DMS53 (cell line): Measurements from ENCODE around the gene ZNF562.
"Not testable (repeated sequence)": the region's sequence is repeated elsewhere in the genome, so short reads cannot be mapped to it uniquely, and the experiment has no call there.

Source experiments
- DNase-seq: peaks from one replicate; lab custom pipeline; 2025; lab: John Stamatoyannopoulos, UW

The ZNF562 gene

DNA sequence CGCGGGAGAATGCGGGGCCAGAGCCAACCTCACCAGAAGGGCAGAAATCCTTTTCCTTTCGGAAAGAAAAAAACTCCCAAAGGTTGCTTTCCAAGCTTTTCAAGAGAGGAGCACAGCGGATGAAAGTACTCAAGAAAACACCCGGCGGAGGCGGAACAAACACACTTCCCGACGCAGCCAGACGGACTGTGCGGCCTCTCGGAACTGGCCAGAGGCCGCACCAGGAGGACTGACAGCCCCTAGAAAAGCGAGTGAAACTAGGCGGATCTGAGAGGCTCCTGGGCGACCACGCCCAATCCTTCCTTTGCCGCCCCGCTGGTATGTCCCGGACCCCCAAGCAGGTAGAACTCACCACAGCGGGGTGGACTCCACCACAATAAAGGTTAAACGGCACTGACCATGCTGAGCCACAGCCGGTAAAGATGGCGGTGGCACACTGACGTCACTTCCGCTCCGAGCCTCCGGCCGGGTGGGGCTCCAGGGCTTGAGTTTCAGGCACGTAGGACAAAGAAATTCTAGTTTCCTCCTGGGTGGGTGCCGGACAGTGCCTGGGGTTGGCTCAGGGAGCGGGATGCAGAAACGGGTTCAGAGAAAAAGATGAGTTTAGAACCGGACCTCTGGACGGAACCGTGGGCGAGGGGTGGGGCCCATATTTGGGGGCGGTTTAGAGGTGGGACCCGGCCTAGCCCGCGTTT lies at the start of gene ZNF562:
TSS of gene ZNF562 (minus strand) at position 438 of the 695 bp plus-strand sequence. CDS start 14,356 bp downstream, outside the sequence.
- peak; percentile 91 for DNase-seq

DNA sequence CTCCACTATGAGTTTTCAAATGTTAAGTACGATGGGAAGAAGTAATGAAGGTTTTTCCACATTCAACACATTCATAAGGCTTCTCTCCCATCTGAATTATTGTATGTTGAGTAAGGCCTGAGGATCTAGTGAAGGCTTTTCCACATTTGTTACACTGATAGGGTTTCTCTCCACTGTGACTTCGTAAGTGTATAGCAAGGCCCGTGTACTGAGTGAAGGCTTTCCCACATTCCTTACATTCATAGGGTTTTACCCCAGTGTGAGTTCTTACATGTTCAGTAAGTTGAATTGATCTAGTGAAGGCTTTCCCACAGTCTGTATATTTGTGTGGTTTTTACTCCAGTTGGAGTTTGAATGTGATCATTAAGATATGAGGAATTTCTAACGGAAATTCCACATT lies 49.3 kb upstream of the ZNF562 start:
- no peak for DNase-seq

DNA sequence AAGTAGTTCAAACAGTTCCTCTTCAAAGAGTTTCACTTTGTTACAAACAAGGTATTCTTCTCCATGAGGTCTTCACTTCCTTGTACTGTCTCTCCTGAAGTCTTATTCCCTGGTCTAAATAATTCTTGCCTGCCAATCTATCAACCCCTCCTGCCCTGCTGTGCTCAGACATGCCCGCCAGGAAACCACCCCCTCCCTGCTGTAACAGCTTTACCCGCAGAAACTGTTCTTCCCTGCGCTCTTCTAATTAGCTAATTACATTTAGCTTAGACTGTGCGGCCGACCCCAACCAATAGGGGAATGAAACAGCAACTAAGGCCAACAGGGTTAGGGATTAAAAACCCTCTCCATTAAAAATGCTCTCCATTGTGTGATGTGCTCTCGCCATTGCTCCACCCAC lies 47.0 kb upstream of the ZNF562 start:
- no peak for DNase-seq

DNA sequence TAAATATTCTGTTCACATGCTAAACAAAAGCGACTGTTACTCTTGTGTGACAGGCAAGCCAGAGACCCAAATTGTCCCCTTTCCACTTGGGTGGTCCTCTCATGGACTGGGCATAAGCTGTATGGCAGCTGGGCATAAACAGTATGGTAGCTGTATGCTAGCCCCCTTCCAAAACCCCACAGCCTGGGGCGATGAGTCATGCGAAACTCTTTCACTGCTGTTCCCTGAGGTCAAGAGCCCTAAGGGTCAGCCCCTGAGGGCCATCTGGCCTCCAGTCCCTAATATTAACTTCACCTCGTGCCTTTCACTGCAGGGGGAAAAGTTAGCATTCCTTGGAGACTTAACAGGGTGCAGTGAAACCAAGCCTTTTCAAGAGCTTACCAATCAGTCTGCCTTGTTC lies 45.6 kb upstream of the ZNF562 start:
- DNase-seq = no peak

DNA sequence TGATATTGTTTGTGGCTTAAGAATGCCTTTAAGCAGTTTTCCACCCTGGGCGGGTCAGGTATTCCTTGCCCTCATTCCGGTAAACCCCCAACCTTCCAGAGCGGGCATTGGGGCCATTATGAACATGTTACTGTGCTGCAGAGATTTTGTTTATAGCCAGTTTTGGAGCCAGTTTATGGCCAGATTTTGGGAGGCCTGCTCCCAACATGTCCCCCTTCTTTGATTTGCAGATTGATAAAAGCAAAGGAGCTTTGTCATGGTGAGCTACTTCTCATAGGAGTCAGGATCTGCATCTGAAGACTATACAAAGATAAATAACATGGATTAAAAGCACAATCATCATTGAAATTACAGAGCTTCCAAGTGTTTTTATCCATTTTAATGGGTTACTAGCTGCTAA lies 36.9 kb upstream of the ZNF562 start:
- no peak for DNase-seq

DNA sequence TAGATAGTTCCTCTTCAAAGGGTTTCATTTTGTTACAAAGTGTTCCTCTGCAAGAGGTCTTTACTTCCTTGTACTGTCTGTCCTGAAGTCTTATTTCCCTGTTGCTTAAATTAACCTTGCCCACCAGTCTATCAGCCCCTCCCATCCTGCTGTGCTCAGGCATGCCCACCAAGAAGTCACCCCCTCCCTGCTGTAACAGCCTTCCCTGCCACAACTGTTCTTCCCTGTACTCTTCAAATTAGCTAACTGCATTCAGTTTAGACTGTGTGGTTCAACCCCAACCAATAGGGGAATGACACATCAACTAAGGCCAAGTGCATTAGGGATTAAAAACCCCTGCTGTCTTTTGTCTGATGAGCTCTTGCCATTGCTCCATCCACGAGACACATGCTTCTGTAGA lies 34.4 kb upstream of the ZNF562 start:
- DNase-seq = no peak

DNA sequence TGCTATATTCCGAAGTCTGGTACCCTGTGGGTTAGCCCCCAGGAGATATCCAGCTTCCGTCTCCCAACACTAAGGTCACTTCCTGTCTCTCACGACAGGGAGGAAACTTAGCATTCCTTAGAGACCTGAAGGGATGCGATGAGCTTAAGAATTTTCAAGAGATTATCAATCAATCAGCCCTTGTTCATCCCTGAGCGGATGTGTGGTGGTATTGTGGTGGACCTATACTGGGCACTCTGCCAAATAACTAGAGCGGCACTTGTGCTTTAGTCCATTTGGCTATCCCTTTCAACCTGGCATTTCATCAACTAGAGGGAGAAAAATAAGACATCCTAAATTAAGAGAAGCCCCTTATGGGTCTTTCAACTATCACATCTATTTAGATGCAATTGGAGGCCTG lies 30.9 kb upstream of the ZNF562 start:
- DNase-seq = no peak

DNA sequence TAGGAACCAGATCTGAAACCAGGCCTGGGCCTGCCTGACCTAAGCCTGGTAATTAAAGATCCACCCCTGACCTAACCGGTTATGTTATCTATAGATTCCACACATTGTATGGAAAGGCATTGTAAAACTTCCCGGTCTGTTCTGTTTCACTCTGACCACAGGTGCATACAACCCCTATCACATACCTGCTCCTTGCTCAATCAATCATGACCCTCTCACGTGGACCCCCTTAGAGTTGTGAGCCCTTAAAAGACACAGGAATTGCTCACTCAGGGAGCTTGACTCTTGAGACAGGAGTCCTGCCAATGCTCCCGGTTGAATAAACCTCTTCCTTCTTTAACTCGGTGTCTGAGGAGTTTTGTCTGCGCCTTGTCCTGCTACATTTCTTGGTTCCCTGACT lies 27.3 kb upstream of the ZNF562 start:
- no peak for DNase-seq

DNA sequence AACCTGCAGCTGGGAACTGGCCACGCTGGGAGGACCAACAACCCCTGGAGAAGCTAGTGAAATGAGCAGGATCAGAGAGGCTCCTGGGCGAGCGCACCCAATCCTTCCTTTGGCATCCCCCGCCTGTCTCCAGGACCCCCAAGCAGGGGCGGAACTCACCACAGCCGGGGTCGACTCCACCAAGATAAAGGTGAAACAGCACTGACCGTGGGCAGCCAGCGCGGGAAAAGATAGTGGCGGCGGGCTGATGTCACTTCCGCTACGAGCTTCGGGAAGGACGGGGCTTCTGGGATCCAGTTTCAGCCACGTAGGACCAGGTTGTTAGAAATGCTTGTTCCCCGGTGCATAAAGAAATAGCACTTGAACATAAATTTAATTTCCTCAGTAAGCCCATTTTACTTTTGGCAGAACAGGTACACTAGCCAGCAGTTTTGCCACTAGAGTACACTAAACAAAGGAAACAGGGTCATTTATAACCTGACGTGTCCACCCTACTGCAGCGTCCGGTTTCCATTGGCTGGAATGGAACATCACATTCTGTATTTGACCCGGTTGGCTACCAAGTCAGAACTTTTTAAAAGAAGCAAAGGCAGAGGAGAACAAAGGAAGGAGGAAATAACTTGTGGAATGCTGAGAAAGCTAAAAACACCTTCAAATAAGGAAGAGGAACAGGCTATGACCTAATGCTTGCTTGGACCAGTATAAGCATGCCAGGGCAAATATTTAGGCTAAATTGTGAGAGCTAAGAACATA lies 25.5 kb upstream of the ZNF562 start:
- DNase-seq = peak; percentile 78

DNA sequence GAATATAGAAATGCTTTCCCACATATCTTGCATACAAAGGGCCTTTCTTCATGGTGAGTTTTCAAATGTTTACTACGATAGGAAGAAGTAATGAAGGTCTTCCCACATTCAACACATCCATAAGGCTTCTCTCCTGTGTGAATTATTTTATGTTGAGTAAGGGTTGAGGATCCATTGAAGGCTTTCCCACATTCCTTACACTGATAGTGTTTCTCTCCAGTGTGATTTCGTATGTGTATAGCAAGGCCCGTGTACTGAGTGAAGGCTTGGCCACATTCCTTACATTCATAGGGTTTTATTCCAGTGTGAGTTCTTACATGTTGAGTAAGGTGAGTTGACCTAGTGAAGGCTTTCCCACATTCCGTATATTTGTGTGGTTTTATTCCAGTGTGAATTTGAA lies 15.4 kb upstream of the ZNF562 start:
- DNase-seq = not testable (repeated sequence)

DNA sequence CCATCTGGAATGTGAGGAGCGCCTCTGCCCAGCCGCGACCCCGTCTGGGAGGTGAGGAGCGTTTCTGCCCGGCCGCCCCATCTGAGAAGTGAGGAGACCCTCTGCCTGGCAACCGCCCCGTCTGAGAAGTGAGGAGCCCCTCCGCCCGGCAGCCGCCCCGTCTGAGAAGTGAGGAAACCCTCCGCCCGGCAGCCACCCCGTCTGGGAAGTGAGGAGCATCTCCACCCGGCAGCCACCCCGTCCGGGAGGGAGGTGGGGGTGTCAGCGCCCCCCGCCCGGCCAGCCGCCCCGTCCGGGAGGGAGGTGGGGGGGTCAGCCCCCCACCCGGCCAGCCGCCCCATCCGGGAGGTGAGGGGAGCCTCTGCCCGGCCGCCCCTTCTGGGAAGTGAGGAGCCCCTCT lies 5.1 kb upstream of the ZNF562 start:
- not testable (repeated sequence) for DNase-seq

DNA sequence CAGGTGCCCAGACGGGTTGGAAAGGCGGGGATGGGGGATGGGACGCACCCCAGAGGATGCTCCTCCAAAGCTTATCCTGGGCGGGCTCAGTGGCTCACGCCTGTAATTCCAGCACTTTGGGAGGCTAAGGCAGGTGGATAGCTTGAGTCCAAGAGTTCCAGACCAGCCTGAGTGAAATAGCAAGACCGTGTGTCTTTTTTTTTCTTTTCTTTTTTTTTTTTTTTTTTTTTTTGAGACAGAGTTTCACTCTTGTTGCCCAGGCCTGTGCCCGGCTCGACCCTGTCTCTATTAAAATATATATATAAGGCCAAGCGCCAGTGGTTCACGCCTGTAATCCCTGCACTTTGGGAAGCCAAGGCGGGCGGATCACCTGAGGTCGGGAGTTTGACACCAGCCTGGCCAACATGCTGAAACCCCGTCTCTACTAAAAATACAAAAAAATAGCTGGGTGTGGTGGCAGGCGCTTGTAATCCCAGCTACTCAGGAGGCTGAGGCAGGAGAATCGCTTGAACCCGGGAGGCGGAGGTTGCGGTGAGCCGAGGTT lies 530 bp upstream of the ZNF562 start:
- DNase-seq = not testable (repeated sequence)

DNA sequence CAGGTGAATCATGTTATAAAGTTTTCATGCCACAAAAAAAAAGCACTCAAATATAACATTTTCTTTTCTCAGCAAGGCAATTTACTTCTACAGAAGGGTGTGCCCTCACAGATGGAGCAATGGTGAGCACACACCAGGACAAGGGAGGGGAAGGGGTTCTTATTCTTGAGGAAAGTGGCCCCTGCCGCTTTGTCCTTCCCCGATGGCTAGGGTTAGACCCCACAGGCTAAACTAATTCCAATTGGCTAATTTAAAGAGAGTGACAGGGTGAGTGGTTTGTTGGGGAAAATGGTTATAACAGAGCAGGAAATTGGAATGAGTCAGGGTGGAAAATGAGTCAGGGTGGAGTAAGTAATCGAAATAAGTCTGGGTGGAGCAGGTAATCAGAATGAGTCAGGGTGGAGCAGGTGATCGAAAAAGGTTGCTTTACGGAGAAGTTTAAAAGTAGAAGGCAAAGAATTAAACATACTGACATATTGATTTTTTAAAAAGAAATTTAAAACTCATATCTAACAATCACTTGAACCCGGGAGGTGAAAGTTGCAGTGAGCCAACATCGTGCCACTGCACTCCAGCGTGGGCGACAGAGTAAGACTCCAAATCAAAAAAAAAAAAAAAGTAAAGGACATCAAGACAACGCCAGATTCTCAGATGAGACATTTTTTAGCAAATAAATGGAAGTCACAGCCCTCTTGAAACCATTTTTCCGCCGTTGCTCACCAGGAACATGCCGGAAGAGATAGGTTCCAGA lies 813 bp downstream of the ZNF562 start:
- DNase-seq = peak; percentile 31

DNA sequence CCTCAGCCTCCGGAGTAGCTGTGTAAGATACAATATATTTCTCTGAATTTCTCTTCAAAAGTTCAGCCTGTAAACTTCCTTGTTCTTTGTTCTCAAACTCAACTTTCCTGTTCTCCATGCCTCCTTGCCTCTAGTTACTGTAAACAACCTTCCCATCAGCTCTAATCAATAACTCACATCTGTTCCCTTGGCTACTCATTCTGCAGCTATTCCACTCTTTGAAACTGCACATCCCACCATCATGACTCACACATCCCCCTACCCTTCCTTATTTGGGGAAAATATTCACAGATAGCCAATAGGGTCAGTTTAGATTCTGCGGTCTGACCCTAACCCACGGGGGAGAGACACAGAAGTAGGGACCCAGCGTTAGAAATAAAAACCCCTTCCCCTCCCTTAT lies 2.0 kb downstream of the ZNF562 start:
- DNase-seq = no peak

DNA sequence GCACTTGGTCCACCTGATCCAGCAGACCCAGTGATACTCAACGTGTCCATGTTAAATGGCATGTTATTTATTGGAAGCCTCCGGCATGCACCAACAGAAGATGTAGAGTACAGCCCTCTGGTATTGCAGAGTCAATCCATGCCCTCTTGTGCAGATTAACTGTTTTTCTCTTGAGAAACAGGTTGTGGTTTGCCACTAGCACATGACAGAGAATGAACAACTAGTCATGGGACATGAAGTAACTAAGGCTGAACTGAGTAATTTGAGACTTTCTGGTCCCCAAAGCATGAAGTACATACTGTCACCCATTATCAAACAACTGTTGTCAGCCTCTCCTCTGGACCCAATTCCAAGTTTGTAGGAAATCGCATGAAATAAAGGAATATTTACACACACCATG lies 3.2 kb downstream of the ZNF562 start:
- DNase-seq = no peak

DNA sequence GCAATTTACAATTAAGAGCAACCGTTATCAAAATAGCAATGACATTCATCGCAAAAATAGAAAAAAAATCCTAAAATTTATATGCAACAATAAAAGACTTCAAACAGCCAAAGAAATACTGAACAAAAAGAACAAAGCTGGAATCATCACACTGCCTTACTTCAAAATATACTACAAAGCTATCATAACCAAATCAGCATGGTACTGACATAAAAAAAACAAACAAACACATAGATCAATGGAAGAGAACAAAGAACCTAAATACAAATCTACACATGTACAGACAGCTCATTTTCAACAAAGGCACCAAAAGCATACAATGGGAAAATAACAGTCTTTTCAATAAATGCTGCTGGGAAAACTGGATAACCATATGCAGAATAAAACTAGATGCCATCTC lies 6.4 kb downstream of the ZNF562 start:
- no peak for DNase-seq

DNA sequence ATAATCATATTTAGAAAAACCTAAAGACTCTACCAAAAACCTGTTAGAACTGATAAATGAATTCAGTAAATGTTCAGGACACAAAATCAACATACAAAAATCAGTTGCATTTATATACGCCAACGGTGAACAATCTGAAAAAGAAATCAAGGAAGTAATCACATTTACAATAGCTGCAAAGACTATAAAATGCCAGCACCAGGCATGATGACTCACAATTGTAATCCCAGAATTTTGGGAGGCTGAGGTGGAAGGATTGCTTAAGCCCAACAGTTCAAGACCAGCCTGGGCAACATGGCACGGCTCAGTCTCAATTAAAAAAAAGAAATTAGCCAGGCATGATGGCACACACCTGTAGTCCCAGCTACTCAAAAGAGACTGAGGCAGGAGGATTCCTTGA lies 7.0 kb downstream of the ZNF562 start:
- no peak for DNase-seq

DNA sequence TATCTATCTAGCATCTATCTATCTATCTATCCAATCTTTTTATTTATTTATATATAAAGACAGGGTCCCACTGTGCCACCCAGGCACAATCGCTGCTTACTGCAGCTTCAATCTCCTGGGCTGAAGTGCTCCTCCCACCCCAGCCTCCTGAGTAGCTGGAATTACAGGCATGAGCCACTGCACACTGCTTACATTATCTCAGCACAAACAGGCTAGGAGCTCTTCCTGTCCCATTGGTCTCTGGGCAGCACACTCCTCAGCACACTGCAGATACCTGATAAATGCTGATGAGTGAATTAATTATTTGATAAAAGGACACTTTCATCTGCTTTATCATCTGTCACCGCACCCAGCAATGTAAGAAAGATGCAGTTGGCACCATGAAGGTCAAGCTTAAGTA lies 16.1 kb downstream of the ZNF562 start:
- no peak for DNase-seq

DNA sequence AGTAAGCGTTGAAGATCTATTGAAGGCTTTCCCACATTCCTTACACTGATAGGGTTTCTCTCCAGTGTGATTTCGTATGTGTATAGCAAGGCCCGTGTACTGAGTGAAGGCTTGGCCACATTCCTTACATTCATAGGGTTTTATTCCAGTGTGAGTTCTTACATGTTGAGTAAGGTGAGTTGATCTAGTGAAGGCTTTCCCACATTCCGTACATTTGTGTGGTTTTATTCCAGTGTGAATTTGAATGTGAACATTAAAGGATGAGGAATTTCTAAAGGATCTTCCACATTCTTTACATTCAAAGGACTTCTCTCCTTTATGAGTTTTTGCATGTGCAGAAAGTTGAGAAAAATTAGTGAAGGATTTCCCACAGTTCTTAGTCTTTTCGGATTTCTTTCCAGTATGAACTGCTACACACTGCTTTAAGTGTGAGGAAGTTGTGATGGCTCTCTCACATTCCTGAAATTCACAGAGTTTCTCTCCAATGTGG lies 21.8 kb downstream of the ZNF562 start:
- DNase-seq = not testable (repeated sequence)

DNA sequence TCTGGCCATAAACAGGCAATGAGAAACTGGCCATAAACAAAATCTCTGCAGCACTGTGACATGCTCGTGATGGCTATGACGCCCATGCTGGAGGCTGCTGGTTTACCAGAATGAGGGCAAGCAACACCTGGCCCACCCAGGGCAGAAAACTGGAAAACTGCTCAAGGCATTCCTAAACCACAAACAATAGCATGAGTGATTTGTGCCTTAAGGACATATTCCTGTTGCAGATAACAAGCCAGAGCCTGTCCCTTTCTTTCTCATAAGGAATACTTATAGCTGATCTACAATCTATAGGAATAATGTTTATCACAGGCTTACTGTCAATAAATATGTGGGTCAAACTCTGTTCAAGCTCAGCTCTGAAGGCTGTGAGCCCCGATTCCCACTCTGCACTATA lies 23.4 kb downstream of the ZNF562 start:
- DNase-seq = not testable (repeated sequence)

DNA sequence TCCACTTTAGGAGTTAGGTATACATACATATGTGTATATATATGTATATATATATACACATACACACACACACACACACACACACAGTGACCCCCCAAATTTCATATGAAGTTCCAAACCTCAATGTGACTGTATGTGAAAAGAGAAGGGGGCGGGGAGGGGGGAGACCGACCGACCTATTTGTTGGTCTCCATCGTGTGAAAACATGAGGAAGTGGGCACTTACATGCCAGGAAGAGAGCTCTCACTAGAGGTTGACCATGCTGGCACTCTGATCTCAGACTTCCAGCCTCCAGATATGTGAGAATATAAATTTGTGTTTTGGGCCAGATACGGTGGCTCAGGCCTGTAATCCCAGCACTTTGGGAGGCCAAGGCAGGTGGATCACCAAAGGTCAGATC lies 24.6 kb downstream of the ZNF562 start:
- no peak for DNase-seq

DNA sequence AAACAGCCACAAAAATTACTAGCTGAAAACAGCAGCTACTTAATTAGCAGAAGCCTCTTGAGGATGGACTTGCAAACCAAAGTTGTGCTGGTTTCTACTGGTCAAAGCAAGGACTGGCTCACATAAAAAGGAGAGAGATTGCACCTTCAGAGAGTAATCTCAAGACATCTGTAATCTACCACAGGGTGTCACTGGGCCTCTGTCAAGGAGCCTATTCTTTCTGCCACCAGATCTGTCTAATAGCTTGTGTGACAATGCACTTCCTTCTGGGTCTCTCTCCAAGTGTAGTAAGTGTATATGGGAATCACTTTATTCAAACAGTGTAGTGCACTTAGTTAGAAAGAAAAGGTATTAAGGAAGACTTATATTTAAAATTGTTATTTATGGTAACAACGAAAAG lies 29.4 kb downstream of the ZNF562 start:
- no peak for DNase-seq

DNA sequence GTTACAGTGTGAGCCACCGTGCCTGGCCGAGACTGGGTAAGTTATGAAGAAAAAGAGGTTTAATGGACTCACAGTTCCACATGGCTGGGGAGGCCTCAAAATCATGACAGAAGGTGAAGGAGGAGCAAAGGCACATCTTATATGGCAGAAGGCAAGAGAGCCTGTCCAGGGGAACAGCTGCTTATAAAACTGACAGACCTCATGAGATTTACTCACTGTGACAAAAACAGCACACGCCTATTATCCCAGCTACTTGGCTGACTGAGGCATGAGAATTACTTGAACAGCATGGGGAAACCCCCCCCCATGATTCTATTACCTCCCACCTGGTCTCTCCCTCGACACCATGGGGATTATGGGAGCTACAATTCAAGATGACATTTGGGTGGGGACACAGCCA lies 30.4 kb downstream of the ZNF562 start:
- no peak for DNase-seq
